Left renal cortex interstitium (tissue), 4 donors: Measurements from ENCODE around the gene OPRL1. TPM values are rescaled to one million over a fixed set of nuclear protein-coding genes. Genes with fewer than 3 reads are reported as not detected.

Experiments
- DNase-seq, 4 donors: peaks; one replicate each; pipeline ENCODE4 v3.0.0-alpha.2; 2013; ENCODE audit warnings: low read depth in 4 of 4, low spot score in 2 of 4, missing footprints in 1 of 4
- polyA plus RNA-seq, 4 donors: library from polyadenylated mRNA; unstranded; fragments of 120-200 nt; gene quantifications; one replicate each; pipeline ENCODE4 v1.2.1, GENCODE V29; 2013; ENCODE audit not compliant: insufficient read length in 4 of 4

Gene OPRL1
- polyA plus RNA-seq = 1 to 10 TPM in 3 of 4 donors, under 1 TPM in 1; 0.85 to 1.4 (median 1.2) TPM

DNA sequence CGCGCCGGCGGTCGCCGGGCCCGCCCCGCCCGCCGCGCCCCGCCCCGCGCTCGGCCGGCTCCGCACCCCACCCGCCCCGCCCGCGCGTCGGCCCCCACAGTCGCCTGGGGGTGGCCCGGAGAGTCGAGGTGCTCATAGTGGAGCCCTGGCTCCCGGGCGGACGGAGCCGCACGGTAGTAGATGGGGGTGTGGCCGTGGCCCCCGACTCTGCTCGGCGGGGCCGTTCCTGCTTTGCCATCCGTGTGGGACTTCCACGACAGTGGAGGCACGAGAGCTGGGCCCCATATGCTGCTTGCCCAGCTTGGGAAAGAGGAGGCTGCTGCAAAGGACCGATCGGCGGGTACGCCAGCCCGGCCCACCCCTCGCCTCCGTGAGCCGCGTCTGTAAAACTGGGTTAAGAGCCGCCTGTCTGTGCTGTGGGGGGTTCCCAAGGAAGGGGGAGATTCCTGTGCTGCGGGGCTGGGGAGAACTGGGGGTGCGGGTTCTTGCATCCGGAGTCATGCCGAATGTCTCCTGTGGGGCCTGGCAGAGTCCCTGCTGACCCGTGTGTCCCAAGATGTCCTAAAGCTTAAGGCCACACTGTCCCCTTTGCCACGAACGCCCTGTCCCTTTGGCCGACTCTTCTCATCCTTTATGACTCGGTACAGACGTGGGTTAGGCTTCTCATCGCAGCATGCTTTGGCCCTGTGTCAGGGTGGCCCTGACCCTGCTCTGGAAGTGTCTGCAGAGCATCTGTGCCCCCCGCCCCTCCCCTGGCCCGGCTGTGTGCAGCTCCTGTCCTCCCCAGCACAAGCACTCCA is at the start of gene OPRL1:
TSS of gene OPRL1 (plus strand) at position 70 of the 800 bp plus-strand sequence. CDS start 12,639 bp downstream, outside the sequence.
- no peak for DNase-seq

GRCh38 chr20:64030371-64031134 is 49.3 kb upstream of the OPRL1 start:
- no peak for DNase-seq

- DNase-seq = no peak
Observed at GRCh38 chr20:64031822-64032314, 48.0 kb upstream of the OPRL1 start.

DNA sequence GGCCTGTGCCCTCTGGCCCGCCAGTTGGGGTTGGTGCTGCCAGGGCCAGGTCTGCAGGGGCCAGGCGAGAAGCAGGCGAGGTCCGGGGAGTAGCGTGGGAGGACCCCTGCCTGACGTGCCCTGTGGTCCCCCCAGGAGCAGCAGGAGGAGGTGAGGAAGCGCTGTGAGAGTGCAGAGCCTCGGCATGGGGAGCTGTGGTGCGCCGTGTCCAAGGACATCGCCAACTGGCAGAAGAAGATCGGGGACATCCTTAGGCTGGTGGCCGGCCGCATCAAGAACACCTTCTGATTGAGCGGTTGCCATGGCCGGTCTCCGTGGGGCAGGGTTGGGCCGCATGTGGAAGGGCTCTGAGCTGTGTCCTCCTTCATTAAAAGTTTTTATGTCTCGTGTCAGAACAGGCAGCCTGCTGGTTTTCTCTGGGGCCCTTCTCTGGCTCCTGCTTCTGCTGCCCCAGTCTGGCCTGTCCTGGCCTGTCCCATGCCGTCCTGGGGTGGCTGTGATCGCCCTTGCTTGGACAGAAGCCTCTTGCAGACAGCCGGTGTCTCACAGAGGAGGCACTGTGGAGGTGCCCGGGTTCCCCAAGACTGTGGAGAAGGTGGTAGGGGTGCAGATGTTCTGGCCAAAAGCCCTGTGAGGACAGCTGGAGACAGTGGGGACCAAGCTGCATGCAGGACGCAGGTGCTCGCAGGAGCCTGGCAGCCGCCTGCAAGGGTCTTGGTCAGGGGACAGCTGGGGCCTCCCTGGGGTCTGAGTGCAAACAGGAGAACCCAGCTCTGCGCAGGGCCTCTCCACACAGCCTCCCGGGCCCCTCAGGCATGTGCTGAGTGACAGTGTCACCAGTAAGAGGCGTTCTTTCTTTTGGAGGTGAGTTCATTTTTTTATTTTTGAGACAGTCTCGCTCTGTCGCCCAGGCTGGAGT is 46.9 kb upstream of the OPRL1 start:
- no peak for DNase-seq

DNA sequence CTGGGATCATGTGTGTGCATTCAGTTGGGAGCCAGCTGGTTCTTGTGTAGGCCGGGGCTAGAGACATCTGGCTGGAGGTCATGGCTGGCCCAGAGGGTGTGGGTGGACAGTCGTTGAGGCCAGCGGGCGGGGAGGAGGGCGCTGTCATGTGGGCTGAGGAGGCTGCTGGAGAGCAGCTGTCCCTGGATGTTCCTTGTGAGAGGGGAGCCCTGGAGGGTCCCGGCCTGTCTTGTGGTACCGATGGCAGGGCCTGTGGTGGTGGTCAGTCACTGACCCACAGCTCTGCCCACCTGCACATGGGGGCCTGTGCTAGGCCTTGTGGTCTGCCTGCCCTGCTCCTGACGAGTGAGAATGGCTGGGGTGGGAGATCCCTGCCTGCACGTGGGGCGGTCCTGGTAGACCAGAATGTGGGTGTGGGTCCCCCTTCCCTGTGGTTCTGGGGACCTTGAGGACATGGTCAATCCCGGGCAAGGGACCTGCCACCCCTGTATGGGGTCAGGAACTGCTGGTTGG is 45.8 kb upstream of the OPRL1 start:
- no peak for DNase-seq

DNA sequence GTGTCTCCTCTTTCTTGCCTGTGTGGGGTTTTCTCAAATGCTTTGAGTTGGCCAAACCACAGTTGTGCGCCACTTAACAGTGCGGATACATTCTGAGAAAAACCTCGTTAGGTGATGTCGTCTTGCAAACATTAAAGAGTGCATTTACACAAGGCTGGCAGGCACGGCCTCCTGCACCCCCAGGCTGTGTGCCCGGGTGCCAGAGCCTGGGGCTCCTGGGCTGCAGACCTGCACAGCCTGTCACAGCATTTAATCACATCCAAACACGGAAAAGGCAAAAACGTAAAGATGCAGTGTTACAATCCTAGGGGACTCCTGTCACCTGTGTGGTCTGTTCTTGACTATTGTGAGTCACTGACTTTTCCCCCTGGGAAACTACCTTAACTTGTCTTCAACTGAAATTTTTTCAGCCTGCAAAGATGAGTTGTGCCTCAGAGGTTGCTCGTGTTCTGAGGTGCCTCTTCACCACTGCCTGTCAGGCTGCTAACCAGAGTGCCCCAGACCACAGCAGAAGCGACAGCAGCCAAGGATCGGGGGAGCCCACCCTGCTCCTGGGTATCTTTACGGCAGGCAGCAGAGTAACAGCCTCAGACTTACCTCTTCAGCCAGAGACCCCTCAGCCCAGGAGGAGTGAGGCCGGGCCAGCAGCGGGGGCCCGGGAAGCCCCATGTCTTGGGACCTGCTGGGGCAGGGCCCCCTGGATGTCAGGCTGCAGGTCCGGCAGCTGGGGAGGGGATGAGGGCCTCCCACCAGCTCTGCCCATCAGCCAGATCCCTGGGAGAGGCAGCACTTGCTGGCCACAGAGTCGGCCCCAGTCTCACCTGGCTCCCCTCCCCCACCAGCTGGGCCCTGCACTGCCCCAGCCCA is 44.6 kb upstream of the OPRL1 start:
- no peak for DNase-seq

- no peak for DNase-seq
Observed at GRCh38 chr20:64035933-64036345, 43.9 kb upstream of the OPRL1 start, which contains the start of gene C20orf204. Gene C20orf204, plus strand, starts transcription at chr20:64036182. Its CDS starts 142 bp downstream, at chr20:64036324.

- no peak for DNase-seq
Observed at GRCh38 chr20:64036346-64037198, 43.3 kb upstream of the OPRL1 start.

- no peak for DNase-seq
Observed at GRCh38 chr20:64037199-64037497, 42.7 kb upstream of the OPRL1 start.

- DNase-seq = no peak
Observed at GRCh38 chr20:64037498-64038213, 42.2 kb upstream of the OPRL1 start.

- no peak for DNase-seq
Observed at GRCh38 chr20:64038224-64038564, 41.7 kb upstream of the OPRL1 start.

DNA sequence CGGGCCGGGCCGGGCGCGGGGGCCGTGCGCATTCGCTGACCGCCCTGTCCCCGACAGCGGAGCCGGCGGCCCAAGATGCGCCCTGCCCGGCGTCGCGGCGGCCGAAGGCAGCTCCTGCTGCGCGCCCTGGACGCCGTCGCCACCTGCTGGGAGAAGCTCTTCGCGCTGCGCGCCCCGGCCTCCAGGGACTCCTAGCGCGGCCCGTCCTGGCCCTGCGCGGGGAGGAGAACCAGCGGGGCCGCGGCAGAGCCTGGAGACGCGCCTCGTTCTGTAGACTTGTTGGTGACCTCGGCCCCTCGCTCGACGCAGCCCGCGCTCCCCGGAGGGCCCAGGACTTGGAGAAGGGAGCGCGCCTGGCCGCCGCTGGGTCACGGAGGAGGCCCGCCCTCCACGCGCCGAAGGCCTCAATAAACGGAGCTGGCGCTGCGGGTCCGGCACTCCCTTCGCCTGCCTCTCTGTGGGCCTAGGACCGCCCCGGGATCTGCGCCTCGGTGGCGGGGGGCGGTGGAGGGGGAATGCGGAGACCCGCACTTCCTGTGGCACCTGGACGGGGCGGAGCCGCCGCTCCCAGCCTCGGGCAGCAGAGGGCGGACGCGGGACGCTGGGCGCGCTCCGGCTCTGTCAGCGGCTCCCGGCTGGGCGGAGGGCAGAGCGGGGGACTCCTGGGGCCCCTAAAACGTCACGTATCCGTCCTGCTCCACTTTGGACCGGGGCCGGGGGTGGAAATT is 41.2 kb upstream of the OPRL1 start:
- peak in 1 of 4 donors; percentile 73 for DNase-seq

GRCh38 chr20:64039293-64040160 is 40.4 kb upstream of the OPRL1 start:
- no peak for DNase-seq

DNA sequence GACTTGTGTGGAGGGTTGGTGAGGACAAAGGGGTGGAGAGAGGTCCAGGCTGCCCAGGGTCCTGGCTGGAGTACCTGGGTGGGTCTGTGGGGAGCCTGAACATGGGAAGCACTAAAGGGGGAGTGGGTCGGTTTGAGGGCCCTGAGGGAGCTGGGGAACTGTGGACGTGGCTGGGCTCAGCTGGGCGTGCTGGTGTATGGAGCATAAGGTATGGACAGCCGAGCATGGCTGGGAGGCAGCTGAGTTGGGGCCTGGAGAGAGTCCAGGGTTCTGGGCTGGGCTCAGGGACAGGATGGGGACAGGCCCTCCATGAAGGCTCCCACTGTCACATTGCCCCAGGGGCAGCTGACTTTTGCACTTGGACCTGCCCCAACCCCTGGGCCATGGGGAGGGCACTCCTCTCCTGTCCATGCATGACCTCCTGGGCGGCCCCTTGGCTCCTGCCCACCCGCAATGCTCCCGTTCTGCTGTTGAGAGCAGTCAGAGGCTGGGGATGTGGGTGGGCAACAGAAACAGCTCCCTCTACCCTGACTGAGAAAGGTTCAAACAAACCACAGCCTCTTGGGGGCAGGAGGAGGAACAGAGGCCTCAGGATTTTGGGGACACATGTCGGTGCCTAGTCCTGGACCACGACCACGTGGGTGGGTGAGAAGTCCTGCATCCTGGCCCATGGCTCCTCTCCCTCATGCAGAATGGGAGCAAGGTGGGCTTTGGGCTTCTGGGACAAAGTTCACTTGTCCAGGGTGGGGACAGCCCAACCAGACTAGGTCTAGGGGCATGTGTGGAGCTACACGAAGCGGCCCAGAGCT is 39.4 kb upstream of the OPRL1 start:
- DNase-seq = no peak

DNA sequence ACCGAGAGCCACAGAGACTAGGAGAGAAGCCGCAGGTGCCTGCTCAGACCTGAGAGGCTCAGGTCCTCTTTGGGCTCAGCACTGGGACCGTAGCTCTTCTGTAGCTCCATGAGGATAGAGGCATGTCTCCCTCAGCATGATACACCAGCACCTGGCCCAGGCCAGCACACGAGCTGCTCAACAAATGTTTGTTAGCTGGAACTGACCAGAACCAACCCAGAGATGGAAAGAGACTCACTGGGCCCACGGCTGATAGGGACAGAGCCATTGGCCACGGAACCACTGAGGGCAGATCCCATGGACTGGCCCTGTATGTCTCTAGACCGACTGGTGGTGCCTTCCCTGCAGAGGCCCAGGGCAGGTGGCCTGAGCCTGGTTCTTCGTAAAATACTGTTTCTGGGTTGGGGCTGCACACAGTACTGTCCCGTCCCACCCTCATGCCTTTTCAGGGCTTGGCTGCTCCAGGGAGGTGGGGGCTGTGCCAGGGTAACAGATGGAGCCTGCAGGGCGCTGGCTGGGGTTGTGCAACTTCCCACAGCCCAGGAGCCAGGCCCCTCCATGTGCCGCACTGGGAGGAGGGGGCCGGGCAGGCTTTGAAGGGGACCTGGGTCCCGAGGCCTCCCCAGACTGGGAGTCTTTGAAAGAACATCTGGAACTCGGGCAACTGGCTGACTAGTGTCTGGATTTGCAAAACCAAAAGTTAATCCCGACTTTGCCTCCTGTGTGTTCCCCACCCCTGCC is 38.7 kb upstream of the OPRL1 start:
- no peak for DNase-seq
